Measurements from ENCODE around the gene CPED1. TPM values are rescaled to one million over a fixed set of nuclear protein-coding genes. Genes with fewer than 3 reads are reported as not detected.

The CPED1 gene
- total RNA-seq, 2 experiments from 2014 or later = not detected

GRCh38 chr7:121259826-121260225 is 271.3 kb downstream of the CPED1 start:
- Histone ChIP-seq H3K4me3 (ENCODE audit: low read depth, low read length, poor library complexity, severe bottlenecking) (no peak overlapping the region), H2AFZ (ENCODE audit: low read length) (no peak overlapping the region), H4K20me1 (ENCODE audit: insufficient read depth, low read length) (no peaks in the 10 kb centered on the region), H3K79me2 (ENCODE audit: insufficient read depth, low read depth, low read length) (no peaks in the 10 kb centered on the region), H3K9me3 (ENCODE audit: low read length) (no peaks in the 10 kb centered on the region; the same call in 1 of the 2 replicates), H3K27ac (ENCODE audit: low read depth, low read length, poor library complexity, severe bottlenecking) (no peak overlapping the region), H3K4me2 (ENCODE audit: low read length) (no peak overlapping the region), H3K36me3 (ENCODE audit: insufficient read depth, low read length) (no peaks in the 10 kb centered on the region), H3K4me1 (ENCODE audit: insufficient read depth, low read length, poor library complexity, severe bottlenecking) (no peaks in the 10 kb centered on the region), H3K9me2 (ENCODE audit: insufficient read depth, low read length) (no peaks in the 10 kb centered on the region)
- BruUV-seq (replicated peaks) = no TSS peak
- intact Hi-C loops (cut with micrococcal nuclease; ENCODE audit: unreplicated experiment) = no loop called here
- POLR2A ChIA-PET = interaction anchor here (0.6 to 1.3 kb wide), 5 partner anchors 14 to 271 kb away, joined by 3 to 7 read pairs (median 3); no protein-coding TSS in a partner anchor
- CTCF ChIA-PET (ENCODE audit: unreplicated experiment) = no interaction called here
- DNase-seq (ENCODE audit: low spot score) = no peak
- no peak for TF ChIP-seq EZH2phosphoT487 (IDR thresholded peaks at IDR 0.05; ENCODE audit: borderline replicate concordance, low read depth, low read length)
- TF ChIP-seq, protein P1, sequence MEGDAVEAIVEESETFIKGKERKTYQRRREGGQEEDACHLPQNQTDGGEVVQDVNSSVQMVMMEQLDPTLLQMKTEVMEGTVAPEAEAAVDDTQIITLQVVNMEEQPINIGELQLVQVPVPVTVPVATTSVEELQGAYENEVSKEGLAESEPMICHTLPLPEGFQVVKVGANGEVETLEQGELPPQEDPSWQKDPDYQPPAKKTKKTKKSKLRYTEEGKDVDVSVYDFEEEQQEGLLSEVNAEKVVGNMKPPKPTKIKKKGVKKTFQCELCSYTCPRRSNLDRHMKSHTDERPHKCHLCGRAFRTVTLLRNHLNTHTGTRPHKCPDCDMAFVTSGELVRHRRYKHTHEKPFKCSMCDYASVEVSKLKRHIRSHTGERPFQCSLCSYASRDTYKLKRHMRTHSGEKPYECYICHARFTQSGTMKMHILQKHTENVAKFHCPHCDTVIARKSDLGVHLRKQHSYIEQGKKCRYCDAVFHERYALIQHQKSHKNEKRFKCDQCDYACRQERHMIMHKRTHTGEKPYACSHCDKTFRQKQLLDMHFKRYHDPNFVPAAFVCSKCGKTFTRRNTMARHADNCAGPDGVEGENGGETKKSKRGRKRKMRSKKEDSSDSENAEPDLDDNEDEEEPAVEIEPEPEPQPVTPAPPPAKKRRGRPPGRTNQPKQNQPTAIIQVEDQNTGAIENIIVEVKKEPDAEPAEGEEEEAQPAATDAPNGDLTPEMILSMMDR (conservative IDR thresholded peaks at IDR 0.05; ENCODE audit: low read length) = no peak

- BruUV-seq (replicated peaks) = no TSS peak
- ChIA-PET POLR2A (interaction anchor here (1.0 kb wide), 1 partner anchor 16 kb away, joined by 3 read pairs; no protein-coding TSS in a partner anchor), CTCF (ENCODE audit: unreplicated experiment) (no interaction called here)
- intact Hi-C loops (cut with micrococcal nuclease; ENCODE audit: unreplicated experiment) = no loop called here
- Histone ChIP-seq H2AFZ (ENCODE audit: low read length) (no peak overlapping the region), H3K4me2 (ENCODE audit: low read length) (no peak overlapping the region), H4K20me1 (ENCODE audit: insufficient read depth, low read length) (no peaks in the 10 kb centered on the region), H3K27ac (ENCODE audit: low read depth, low read length, poor library complexity, severe bottlenecking) (no peak overlapping the region), H3K36me3 (ENCODE audit: insufficient read depth, low read length) (no peaks in the 10 kb centered on the region), H3K9me3 (ENCODE audit: low read length) (no peaks in the 10 kb centered on the region), H3K9me2 (ENCODE audit: insufficient read depth, low read length) (no peaks in the 10 kb centered on the region), H3K4me3 (ENCODE audit: low read depth, low read length, poor library complexity, severe bottlenecking) (no peak overlapping the region), H3K79me2 (ENCODE audit: insufficient read depth, low read depth, low read length) (no peaks in the 10 kb centered on the region), H3K4me1 (ENCODE audit: insufficient read depth, low read length, poor library complexity, severe bottlenecking) (no peaks in the 10 kb centered on the region)
- TF ChIP-seq, protein P1 (conservative IDR thresholded peaks at IDR 0.05; ENCODE audit: low read length) = no peak
- no peak for DNase-seq (ENCODE audit: low spot score)
Observed at GRCh38 chr7:121261207-121261884, 272.8 kb downstream of the CPED1 start.

DNA sequence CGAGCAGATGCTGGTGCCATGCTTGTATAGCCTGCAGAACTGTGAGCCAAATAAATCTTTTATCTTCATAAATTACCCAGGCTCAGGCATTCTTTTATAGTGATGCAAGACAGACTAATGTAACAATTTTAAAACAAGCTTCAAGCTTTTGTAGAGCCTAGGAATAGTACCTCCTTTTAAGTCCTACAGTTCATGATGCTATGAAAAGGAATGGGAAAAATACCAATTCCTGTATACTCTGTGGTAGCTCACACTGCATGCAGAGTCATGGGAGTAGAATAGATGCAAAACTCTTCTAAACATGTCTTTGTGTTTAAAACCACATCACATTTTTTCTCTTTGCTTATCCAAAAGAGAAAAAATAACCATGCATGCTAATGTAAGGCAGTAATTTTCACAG is 273.7 kb downstream of the CPED1 start:
- Histone ChIP-seq H3K4me3 (ENCODE audit: low read depth, low read length, poor library complexity, severe bottlenecking) (no peak overlapping the region), H3K36me3 (ENCODE audit: insufficient read depth, low read length) (no peaks in the 10 kb centered on the region), H3K4me1 (ENCODE audit: insufficient read depth, low read length, poor library complexity, severe bottlenecking) (no peaks in the 10 kb centered on the region), H3K9me2 (ENCODE audit: insufficient read depth, low read length) (no peaks in the 10 kb centered on the region), H2AFZ (ENCODE audit: low read length) (no peak overlapping the region), H3K79me2 (ENCODE audit: insufficient read depth, low read depth, low read length) (no peaks in the 10 kb centered on the region), H3K27ac (ENCODE audit: low read depth, low read length, poor library complexity, severe bottlenecking) (no peak overlapping the region), H3K4me2 (ENCODE audit: low read length) (no peak overlapping the region), H4K20me1 (ENCODE audit: insufficient read depth, low read length) (no peaks in the 10 kb centered on the region), H3K9me3 (ENCODE audit: low read length) (no peaks in the 10 kb centered on the region)
- BruUV-seq (replicated peaks) = no TSS peak
- TF ChIP-seq, protein P1 (conservative IDR thresholded peaks at IDR 0.05; ENCODE audit: low read length) = no peak
- no peak for TF ChIP-seq EZH2phosphoT487 (IDR thresholded peaks at IDR 0.05; ENCODE audit: borderline replicate concordance, low read depth, low read length)
- intact Hi-C loops (cut with micrococcal nuclease; ENCODE audit: unreplicated experiment) = no loop called here
- CTCF ChIA-PET (ENCODE audit: unreplicated experiment) = no interaction called here
- POLR2A ChIA-PET = no interaction called here
- no peak for DNase-seq (ENCODE audit: low spot score)

Measured in OCI-LY7 (cell line).